Measurements from ENCODE around the gene KASH5.

KASH5 gene

GRCh38 chr19:49361438-49362047 is 26.5 kb upstream of the KASH5 start (continued):
- TF ChIP-seq INSM2 (tag by site-specific recombination; IDR thresholded peaks at IDR 0.05) (no peak), KLF16 (tag by site-specific recombination; IDR thresholded peaks at IDR 0.05) (peak; percentile 44; the same call in 1 of the 2 replicates), ZNF843 (tag by site-specific recombination; IDR thresholded peaks at IDR 0.05) (no peak), AEBP2 (tag by site-specific recombination; IDR thresholded peaks at IDR 0.05; ENCODE audit: borderline replicate concordance) (no peak), ZNF747 (tag by site-specific recombination; IDR thresholded peaks at IDR 0.05) (no peak), ZNF280C (tag by site-specific recombination; IDR thresholded peaks at IDR 0.05) (no peak), ZNF202 (tag by site-specific recombination; IDR thresholded peaks at IDR 0.05; ENCODE audit: borderline replicate concordance) (no peak), ZNF174 (tag by site-specific recombination; IDR thresholded peaks at IDR 0.05) (no peak), ZNF248 (tag by site-specific recombination; IDR thresholded peaks at IDR 0.05) (no peak), ZNF341 (tag by site-specific recombination; IDR thresholded peaks at IDR 0.05; ENCODE audit: low read depth) (0 out of 2 replicates have a peak, but pooled peaks have one; percentile 30), ZBTB44 (tag by site-specific recombination; IDR thresholded peaks at IDR 0.05) (no peak), MYNN (tag by site-specific recombination; IDR thresholded peaks at IDR 0.05; ENCODE audit: borderline replicate concordance) (no peak), FEZF1 (tag by site-specific recombination; IDR thresholded peaks at IDR 0.05) (no peak), ZFP69B (tag by site-specific recombination; IDR thresholded peaks at IDR 0.05) (no peak), ZNF521 (tag by site-specific recombination; IDR thresholded peaks at IDR 0.05) (no peak), ZNF114 (tag by site-specific recombination; IDR thresholded peaks at IDR 0.05) (no peak), ZNF518A (tag by site-specific recombination; conservative IDR thresholded peaks at IDR 0.05; ENCODE audit: low read depth) (no peak), ZFP3 (tag by site-specific recombination; IDR thresholded peaks at IDR 0.05; ENCODE audit: low read depth) (no peak), KLF10 (tag by site-specific recombination; IDR thresholded peaks at IDR 0.05) (no peak), BCL11B (tag by site-specific recombination; IDR thresholded peaks at IDR 0.05; ENCODE audit: low read depth) (no peak; the same call in 1 of the 2 replicates), EGR2 (tag by site-specific recombination; IDR thresholded peaks at IDR 0.05; ENCODE audit: low read depth) (0 out of 2 replicates have a peak, but pooled peaks have one; percentile 31), GLI2 (tag by site-specific recombination; IDR thresholded peaks at IDR 0.05; ENCODE audit: borderline replicate concordance, low read depth) (no peak), SP2 (tag by site-specific recombination; IDR thresholded peaks at IDR 0.05) (peak; percentile 47), ZNF501 (tag by site-specific recombination; IDR thresholded peaks at IDR 0.05) (no peak), IKZF3 (tag by site-specific recombination; IDR thresholded peaks at IDR 0.05) (peak; percentile 96), ZBTB26 (tag by site-specific recombination; optimal IDR thresholded peaks at IDR 0.05) (no peak), YY2 (tag by site-specific recombination; IDR thresholded peaks at IDR 0.05) (no peak)

All from HEK293 (cell line).